Suppressor macrophage treated with lipopolysaccharide for 4 hours (primary cell): ENCODE data around the gene NDUFAF3.

Experiments
- DNase-seq: peaks from one replicate; pipeline ENCODE4 v3.0.0-alpha.2; 2020

Gene NDUFAF3

DNA sequence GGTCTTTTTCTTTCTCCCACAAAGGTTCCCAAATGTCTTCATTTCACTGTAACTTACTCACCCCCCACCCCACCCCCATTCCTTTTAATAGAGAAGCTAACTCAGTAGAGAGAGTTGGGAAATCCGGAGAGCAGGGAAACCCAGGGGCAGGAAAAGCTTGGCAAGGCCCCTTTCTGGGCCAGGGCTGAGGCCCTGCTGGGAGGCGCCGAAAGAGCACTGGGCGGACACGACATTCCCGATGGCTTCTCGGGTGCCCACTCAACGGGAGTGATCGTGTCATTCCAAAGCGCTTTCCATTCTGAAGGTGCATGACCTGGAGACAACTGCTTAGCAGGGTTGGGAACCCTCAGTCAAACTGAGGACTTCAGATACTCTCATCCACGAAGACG is 2.0 kb upstream of the NDUFAF3 start:
- DNase-seq: peak; percentile 78

- DNase-seq: peak; percentile 82
Measured at GRCh38 chr3:49020330-49021212, 1.4 kb upstream of the NDUFAF3 start.

- peak; percentile 100 for DNase-seq
Measured at GRCh38 chr3:49021213-49021812, 608 bp upstream of the NDUFAF3 start.

DNA sequence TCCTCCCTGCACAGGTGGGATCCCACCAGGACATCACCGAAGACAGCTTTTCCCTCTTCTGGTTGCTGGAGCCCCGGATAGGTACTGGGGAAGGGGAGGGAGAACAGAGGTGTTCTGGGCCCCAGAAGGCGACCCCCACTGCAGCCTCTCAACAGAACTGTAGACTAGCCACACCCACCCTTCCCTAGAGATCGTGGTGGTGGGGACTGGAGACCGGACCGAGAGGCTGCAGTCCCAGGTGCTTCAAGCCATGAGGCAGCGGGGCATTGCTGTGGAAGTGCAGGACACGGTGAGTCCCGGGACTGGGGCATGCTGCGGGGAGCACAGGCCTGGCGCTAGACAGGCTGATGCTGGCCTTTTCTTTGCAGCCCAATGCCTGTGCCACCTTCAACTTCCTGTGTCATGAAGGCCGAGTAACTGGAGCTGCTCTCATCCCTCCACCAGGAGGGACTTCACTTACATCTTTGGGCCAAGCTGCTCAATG is 809 bp downstream of the NDUFAF3 start:
- no peak for DNase-seq

GRCh38 chr3:49023775-49024174 is 1.9 kb downstream of the NDUFAF3 start:
- no peak for DNase-seq

GRCh38 chr3:49024449-49024848 is 2.5 kb downstream of the NDUFAF3 start:
- no peak for DNase-seq

DNA sequence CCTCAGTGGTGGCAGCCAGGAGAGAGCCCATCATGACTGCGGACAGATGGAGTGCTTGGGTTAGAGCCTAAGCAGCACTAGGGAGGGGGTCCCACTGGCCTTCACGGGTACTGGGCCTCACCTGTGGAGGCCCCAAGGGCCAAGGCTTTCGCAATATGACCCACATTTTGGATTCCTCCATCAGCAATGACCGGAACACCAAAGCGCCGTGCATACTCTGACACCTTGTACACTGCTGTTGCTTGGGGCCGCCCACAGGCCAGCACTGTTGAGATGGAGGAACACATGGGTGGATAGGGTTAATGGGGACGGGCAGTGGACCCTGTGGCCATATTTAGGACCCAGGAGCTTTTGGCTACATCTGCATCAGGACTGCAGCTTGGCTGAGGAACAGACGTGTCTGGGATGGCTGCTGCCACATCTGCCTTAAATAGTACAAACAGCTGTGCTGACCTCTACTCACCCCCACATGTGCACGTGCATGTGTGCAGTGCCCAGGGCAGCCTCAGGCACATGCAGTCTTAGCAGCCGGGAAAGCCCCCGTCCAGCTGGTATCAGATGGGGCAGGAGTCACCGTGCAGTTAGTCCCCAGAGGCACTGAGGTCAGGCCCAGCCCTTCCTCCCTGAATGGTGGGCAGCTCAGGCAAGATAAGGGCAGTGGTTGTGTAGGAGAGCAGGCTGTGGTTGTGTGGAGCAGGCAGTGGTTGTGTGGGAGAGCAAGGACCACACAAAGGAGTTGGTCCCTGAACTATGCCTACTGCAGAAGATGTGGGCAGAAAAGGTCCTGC is 3.3 kb downstream of the NDUFAF3 start:
- no peak for DNase-seq

DNA sequence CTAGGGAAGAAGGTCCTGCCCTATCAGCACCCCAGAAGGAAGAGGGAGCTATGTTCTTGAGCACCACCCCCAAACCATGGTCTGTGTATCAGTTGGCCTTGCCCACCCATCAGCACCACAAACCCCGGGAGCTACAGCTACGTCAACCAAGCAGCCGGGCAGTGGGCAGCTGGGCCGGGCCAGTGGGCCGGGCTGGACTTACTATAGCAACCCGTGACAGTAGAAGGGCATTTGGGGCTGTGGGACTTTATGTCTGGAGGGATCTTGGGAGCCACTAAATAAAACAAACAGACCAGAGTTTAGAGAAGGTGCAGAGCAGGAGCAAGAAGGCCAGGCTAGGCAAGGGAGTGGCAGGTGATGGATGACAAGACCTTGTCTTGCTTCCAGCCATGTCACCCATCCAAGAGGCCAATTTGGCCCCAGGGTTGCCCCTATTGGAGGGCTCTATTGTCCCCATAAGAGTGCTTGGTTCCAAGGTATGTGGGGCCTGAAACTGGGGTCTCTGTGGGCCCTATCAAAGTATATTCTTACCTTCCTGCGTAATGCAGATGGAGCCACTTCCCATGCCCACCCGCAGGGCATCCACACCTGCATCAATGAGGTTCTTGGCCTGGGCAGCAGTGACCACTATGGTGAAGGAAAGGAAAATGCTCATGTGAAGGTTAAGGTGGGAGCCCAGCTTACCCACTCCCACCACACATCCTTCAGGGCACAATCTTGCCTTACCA is 4.0 kb downstream of the NDUFAF3 start:
- DNase-seq: no peak

DNA sequence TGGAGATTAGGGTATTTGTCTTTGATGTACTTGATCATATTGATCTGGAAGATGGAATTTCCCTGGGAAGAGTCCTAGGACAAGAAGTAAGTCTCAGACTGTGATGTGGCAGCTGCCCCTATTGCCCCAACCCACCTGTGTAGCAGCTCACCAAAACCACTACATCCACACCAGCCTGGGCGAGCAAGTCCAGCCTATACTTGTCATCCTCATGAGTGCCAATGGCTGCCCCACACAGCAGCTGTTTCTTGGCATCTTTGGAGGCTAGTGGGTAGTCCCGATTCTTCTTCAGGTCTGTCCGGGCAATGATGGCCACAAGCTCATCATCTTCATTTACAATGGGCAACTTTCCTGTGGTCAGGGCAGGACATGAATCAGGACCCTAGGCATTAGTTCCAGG is 4.6 kb downstream of the NDUFAF3 start:
- no peak for DNase-seq

- DNase-seq: no peak
Measured at GRCh38 chr3:49027634-49028033, 5.7 kb downstream of the NDUFAF3 start.

DNA sequence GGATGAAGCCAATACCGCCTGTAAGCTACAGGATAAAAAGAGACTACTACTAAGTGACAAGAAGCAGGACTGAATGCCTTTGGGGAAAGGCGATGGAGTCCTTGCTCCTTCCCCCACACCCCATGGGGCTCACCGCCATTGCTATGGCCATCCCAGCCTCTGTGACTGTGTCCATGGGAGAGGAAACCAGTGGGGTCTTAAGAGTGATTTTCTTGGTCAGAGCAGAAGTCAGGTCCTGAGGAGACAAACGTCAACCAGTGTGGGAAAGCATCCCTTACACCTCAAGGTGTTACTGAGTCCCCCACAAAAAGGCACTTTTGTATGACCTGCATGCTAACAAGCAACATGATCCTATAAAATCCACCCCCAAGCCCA is 6.4 kb downstream of the NDUFAF3 start:
- DNase-seq: no peak

- DNase-seq: peak; percentile 98
Measured at GRCh38 chr3:49028673-49029562, 7.0 kb downstream of the NDUFAF3 start, which contains the start of gene IMPDH2. Gene IMPDH2 (minus strand): TSS chr3:49029398. CDS start chr3:49029350, 48 bp downstream.

GRCh38 chr3:49029563-49029884 is 7.6 kb downstream of the NDUFAF3 start:
- no peak for DNase-seq

- DNase-seq: no peak
Measured at GRCh38 chr3:49030321-49030720, 8.4 kb downstream of the NDUFAF3 start.

DNA sequence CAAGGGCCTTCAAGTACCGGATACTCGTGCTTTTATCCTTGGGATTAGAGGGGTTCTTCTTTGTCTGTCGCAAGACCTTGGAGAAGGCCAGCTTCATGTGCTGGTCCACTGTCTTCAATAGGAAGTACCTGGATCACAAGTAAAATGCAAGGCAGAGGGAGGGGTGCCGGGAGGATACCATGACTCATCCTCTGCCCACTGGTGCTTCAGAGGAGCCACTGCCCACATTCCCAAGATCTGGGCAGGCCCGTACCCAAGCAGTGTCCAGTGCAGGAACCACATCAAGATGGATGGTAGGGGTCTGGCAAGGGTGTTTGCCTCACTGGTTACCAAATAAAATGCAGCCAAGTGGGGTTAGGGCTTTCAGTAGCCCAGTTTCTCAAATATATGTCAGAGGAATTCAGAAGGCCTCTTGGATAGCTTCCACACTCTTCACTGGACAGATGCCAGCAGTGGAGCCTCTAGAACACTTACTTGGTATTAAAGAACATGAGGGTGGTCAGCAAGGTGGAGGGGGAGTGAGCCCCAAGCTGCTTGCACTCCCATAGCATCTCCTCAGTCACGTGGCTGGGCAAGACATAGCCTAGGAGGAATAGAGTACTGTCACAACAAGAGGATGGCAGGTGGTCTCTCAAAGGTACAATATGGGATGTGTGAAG is 10.9 kb downstream of the NDUFAF3 start:
- DNase-seq: no peak

DNA sequence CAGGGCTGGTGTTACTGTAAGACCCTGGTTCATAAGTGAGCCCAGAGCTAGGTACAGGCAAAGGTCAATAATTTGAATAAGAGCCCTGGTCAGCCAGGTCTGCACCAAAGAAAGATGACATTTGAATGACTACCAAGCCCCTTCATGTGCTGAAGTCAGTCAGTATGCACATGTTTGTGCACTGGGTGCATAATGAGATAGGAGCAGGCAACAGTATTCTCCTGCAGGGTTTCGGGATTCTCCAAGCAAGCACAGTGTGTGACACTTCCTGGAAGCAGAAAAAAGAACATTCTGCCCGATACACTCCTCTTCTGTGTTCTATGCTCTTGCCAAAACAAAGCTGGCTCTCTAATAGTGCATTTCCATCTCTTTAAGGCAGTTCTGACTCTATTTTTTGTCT is 12.7 kb downstream of the NDUFAF3 start:
- DNase-seq: no peak

DNA sequence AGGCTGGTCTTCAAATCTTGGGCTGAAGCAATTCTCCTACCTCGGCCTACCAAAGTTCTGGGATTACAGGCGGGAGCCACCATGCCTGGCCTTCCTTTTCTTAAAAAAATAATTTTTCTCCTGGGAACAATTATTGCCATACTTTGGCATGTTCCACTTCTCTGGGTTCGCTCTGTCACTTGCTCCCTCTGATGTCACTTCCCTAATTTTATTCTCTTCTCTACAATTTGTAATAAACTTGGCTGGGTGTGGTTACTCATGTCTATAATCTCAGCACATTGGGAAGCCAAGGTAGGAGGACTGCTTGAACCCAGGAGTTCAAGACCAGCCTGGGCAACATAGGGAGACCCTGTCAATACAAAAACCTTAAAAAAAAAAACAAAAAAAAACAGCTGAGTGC is 13.4 kb downstream of the NDUFAF3 start:
- peak; percentile 55 for DNase-seq

DNA sequence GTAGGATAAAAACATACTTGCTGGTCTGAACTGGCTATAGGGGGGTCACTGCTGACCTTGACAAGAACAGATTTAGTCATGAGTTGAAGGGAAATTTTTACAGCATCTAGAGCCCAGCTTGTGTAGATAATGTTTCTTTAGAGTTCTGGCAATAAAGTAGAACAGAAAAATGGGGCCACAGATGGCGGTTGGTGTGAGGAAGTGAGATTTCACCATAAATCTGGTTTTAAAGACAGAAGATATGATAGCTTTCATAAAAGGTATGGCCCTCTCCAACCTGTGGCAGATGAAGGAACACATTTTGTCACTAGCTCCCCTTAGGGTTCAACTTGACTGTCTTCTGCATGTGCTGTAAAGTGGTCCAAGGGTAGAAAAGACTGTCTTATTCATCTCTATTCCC is 31.6 kb downstream of the NDUFAF3 start:
- no peak for DNase-seq

GRCh38 chr3:49054344-49054862 is 32.5 kb downstream of the NDUFAF3 start:
- no peak for DNase-seq

- no peak for DNase-seq
Measured at GRCh38 chr3:49057268-49057667, 35.3 kb downstream of the NDUFAF3 start.

- no peak for DNase-seq
Measured at GRCh38 chr3:49058011-49058410, 36.1 kb downstream of the NDUFAF3 start.
